Esophagus squamous epithelium (tissue), 4 donors: ENCODE measurements around the gene OGFOD2.

ENCODE experiments used
- POLR2A ChIP-seq, 4 donors: fragments of 450-650 bp; IDR thresholded peaks; one replicate each; pipeline ENCODE4 v1.6.1; 2017; ENCODE audit warnings: antibody characterized with exemption in 4 of 4, mild to moderate bottlenecking in 4 of 4, moderate library complexity in 3 of 4
- TF ChIP-seq, protein P1 (sequence below), 6 experiments: fragments of 450-650 bp in 4 of 6; fragments of 200-600 bp in 2 of 6; sonication (generic) in 2 of 6; IDR thresholded peaks; one replicate each; pipeline ENCODE4 v1.5.1; 2016 to 2019; ENCODE audit warnings: antibody characterized with exemption in 6 of 6, mild to moderate bottlenecking in 4 of 6, moderate library complexity in 4 of 6

DNA sequence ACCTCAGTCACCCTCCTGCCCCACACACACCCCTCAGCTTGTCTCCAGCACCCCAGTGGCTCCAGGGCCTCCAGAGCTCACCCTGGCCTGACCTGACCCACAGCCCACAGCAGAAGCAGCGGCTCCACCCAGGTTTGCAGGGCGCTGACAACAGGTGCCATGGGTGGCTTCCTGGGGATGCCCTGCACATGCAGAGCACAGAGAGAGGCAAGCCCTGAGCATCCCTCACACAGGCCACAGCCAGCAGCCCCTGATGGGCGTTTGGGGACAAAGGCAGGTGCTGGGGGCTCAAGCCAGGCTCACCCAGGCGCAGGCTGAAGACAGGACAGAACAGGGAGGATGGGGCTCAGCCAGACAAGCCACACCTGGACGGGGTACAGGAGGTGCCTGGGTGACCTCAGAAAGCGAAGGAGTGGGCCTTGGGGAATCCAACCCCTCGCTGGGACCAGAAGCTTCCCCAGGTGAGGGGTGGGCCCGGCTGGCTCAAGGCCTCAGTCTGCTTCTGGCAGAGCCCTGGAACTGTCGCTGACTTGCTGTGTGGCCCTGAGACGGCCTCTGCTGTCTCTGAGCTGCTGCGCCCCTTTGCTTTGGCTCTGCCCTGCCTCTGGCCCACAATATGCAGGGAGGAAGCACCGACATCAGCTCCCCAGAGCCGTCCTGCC, 16.0 kb downstream of the OGFOD2 start:
- TF ChIP-seq, protein P1, sequence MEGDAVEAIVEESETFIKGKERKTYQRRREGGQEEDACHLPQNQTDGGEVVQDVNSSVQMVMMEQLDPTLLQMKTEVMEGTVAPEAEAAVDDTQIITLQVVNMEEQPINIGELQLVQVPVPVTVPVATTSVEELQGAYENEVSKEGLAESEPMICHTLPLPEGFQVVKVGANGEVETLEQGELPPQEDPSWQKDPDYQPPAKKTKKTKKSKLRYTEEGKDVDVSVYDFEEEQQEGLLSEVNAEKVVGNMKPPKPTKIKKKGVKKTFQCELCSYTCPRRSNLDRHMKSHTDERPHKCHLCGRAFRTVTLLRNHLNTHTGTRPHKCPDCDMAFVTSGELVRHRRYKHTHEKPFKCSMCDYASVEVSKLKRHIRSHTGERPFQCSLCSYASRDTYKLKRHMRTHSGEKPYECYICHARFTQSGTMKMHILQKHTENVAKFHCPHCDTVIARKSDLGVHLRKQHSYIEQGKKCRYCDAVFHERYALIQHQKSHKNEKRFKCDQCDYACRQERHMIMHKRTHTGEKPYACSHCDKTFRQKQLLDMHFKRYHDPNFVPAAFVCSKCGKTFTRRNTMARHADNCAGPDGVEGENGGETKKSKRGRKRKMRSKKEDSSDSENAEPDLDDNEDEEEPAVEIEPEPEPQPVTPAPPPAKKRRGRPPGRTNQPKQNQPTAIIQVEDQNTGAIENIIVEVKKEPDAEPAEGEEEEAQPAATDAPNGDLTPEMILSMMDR (IDR thresholded peaks at IDR 0.05) = no peak
- TF ChIP-seq POLR2A (IDR thresholded peaks at IDR 0.05) = no peak
